Stimulated activated memory B cell treated with anti-CD40 and anti-IgM and Interleukin-4, amounts not matched to agents 10 μg/mL and 1 μg/mL and 100 μg/mL, for 72 hours (primary cell): Measurements from ENCODE around the gene MTFR2.

ENCODE experiments used
- ATAC-seq: fragments of 150-1000 bp; cut with Tn5 transposase; 2 replicates; pipeline ENCODE4 v1.10.0; 2021
- H3K27ac Mint-ChIP-seq: one replicate; pipeline ENCODE4 v1.8.0; 2022; ENCODE audit warnings: mild to moderate bottlenecking, mixed read lengths
- H3K27me3 Mint-ChIP-seq: one replicate; pipeline ENCODE4 v1.8.0; 2022; ENCODE audit warnings: mixed read lengths
- H3K36me3 Mint-ChIP-seq: one replicate; pipeline ENCODE4 v1.8.0; 2022; ENCODE audit warnings: mixed read lengths
- H3K4me1 Mint-ChIP-seq: one replicate; pipeline ENCODE4 v1.8.0; 2022; ENCODE audit warnings: mixed read lengths
- H3K4me3 Mint-ChIP-seq: one replicate; pipeline ENCODE4 v1.8.0; 2022; ENCODE audit warnings: mild to moderate bottlenecking, moderate library complexity, mixed read lengths
- H3K9me3 Mint-ChIP-seq: one replicate; pipeline ENCODE4 v1.8.0; 2022; ENCODE audit warnings: mixed read lengths

The MTFR2 gene

GRCh38 chr6:136181512-136181833 is 68.6 kb downstream of the MTFR2 start:
- peaks cover 15% of the 10 kb centered on the region for H3K36me3 Mint-ChIP-seq
- H3K27me3 Mint-ChIP-seq: no peaks in the 10 kb centered on the region
- ATAC-seq: no peak
- H3K4me3 Mint-ChIP-seq: no peak overlapping the region
- no peaks in the 10 kb centered on the region for H3K9me3 Mint-ChIP-seq
- no peak overlapping the region for H3K27ac Mint-ChIP-seq
- peaks cover 14% of the 10 kb centered on the region for H3K4me1 Mint-ChIP-seq
